HG02943 (cell line): ENCODE results near the gene CYP26C1.

Experiments
- ATAC-seq: cut with Tn5 transposase; IDR thresholded peaks from one replicate; pipeline ENCODE4 v1.9.1; 2021; ENCODE audit warnings: mild to moderate bottlenecking, low read depth, moderate library complexity; ENCODE audit not compliant: unreplicated experiment

CYP26C1 gene, protein sequence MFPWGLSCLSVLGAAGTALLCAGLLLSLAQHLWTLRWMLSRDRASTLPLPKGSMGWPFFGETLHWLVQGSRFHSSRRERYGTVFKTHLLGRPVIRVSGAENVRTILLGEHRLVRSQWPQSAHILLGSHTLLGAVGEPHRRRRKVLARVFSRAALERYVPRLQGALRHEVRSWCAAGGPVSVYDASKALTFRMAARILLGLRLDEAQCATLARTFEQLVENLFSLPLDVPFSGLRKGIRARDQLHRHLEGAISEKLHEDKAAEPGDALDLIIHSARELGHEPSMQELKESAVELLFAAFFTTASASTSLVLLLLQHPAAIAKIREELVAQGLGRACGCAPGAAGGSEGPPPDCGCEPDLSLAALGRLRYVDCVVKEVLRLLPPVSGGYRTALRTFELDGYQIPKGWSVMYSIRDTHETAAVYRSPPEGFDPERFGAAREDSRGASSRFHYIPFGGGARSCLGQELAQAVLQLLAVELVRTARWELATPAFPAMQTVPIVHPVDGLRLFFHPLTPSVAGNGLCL

DNA sequence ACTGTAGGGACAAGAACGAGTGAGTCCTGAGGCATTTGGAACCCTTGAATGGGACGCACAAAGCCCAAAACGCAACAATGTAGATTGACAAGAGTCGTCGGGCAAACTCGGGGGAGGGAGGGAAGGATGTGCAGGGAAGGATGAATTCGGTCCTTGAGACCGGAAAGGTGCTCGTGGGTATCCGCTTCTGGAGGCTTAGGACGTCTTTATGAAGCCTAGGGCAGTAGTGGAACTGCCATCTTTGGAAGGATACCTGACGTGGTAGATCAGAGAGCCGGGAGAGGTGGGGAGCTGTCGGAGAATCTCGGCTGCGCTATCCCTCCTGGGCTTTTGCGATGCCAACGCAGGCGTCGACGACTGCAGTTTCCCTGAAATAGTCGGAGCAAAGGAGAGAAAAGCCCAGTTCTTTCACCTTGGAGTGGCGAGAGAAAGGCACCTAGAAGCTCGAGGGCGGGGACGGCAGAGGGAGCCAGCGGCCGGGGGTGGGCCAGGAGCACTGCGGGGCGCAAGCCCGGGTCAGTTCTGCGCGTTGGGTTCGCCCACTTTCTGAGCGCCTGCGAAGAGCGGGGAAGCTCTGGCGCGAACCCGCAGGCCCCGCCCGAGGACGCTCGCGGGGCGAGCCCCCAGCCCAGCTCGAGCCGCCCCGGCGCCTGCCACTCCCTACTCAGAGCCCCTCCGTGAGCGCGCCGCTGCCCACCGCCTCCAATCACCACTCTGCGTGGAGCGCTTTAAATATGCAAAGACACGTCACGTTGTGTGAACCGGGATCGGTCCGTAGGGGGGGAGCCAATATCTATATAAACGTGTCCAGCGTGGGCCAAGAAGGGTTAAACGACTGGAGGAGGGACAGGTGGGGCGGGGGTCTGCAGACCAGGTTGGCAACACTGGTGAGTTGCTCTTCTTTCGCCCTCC lies at the start of gene CYP26C1:
Gene CYP26C1, plus strand, starts transcription at position 824 of the 912 bp plus-strand sequence. CDS start 466 bp downstream, outside the sequence.
- ATAC-seq = no peak

DNA sequence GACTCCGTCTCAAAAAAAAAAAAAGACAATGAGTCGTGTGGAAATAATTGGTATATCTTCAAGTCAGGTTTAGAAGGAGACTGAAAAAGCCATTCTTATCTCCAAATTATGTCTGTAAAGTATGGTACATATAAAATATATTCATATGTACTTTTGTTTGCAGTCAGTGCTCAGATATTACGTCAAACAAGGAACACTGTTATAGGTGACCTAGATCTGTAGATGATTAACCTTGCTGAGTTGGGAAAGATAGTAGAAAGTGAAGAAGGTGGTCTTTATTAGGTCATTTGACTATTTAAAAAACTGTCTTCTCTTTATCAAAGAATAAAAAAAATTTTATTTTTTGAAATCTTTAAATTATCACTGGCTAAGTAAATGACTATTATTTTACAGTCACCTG lies 44.9 kb upstream of the CYP26C1 start:
- ATAC-seq = no peak

DNA sequence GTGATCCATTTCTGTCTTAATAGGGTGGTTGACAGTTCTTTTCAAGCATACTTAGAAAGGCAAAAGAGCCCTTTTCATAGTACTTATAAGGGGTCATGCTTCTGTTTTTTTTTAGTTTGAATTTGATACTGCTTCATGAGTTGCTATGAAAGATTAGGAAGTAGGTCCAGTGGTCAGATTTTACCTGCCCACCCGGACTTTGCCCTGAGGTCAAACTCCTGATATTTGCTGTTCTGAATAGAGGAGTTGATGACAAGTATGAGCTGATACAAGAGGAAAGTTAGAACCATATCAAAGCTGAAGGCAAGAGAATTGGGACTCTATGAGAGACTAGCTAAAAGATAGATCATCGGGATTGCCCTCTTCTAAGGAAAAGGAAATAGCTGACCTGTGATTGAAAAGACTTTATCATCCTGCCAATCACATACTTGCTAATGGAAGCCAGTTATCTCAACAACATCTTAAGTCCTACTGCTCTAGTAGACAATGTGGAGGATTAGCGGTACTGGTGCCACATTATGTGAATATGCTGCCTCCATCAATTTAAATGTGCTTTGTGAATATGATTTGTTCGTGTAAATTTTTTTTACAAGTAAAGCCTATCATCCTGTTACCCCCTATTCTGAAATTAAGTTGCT lies 37.5 kb upstream of the CYP26C1 start:
- ATAC-seq = no peak

DNA sequence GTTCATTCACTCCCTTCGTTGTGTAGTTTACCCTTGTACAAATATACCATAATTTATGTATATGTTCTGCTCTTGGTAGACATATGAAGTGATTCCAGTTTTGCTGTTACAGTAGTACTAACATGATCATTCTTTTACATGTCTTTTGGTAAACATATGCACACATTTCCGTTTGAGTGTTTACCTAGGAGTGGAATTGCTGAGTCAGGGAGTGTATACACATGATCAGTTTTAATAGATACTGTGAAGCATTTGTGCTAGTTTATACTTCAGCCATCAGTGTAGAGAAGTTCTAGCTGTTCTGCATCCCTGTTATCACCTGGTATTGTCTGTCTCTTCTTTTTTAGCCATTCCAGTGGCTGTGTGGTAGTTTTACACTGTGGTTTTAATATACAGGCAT lies 34.5 kb upstream of the CYP26C1 start:
- ATAC-seq = no peak

DNA sequence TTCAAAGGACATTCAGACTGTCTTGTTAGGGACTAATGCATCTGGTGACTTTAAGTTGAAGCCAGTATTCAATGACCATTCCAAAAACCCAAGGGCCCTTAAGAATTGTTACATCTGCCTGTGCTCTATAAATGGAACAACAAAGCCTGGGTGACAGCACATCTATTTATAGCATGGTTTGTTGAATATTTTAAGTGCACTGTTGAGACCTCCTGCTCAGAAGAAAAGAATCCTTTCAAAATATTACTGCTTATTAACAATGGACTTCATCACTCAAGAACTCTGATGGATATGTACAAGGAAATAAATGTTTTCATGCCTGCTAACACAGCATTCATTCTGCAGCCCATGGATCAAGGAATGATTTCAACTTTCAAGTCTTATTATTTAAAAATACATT lies 33.1 kb upstream of the CYP26C1 start:
- ATAC-seq = no peak

DNA sequence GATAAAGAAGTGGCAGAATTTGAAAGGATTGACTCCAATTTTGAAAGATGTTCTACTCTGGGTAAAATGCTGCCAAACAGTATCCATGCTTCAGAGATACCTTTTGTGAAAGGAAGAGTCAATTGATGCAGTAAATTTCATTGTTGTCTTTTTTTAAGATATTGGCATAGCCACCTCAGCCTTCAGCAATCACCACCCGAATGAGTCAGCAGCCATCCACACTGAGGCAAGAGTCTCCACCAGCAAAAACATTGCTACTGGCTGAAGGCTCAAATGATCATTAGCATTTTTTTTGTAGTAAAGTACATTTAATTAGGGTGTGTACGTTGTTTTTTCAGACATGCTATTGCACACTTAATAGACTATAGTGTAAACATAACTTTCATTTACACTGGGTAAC lies 31.7 kb upstream of the CYP26C1 start:
- ATAC-seq = no peak

DNA sequence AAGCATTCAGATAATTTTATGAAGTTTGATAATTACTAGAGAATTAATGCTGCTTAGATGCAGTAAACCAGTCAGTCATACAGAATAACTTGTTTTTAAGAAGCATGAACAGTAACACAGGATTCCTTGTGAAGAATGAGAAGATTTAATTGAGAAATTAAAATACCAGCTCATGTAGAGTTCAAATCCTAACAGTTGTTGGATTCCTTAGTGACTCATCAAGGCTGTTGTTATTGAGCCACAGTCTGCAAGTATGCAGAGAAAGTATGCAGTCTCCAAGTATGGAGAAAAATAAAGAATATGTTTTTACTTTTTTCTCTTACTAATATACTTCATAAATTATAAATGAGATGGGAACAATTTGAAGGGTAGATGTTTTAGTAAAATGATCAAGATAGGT lies 30.2 kb upstream of the CYP26C1 start:
- ATAC-seq = no peak

DNA sequence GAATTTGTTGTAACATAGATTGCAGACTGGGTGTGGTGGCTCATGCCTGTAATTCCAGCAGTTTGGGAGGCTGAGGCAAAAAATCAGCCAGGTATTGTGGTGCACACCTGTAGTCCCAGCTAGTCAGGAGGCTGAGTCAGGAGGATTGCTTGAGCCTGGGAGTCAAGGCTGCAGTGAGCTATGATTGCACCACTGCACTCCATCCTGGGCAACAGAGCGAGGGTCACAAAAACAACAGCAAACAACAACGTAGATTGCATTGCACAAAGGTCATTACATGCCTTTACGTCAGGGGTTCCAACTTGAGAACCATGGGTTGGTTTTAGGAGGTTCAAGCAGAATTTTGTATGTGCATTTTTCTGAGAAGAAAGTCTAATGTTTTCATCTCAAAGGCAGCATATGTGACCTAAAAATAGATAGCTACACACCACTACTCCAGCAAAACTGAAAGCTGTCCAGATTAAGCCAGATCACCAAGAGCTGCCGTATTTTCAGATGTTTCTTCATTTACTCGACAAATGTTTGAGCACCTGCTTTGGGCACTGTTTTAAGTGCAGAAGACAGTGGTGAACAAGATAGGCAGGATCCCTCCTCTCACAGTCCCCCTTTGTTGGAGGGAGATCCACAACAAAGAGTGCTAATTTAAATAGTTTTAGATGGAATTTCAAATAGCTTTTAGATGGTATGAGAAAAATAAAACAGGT lies 28.3 kb upstream of the CYP26C1 start:
- ATAC-seq = no peak

DNA sequence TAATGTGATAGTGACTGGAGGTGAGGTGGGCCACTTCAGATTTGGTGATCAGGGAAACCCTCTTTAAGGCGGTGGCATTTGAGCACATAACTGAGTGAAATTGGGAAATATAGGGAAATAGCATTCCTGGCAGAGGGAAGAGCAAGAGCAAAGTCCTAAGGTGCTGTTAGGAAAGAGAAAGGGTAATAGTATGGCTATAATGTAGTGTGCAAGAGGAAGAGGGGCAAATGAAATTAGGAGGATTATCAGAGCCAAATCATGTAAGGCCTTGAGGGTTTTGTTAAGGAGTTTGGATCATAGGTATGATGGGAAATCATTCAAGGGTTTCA lies 27.8 kb upstream of the CYP26C1 start:
- no peak for ATAC-seq

DNA sequence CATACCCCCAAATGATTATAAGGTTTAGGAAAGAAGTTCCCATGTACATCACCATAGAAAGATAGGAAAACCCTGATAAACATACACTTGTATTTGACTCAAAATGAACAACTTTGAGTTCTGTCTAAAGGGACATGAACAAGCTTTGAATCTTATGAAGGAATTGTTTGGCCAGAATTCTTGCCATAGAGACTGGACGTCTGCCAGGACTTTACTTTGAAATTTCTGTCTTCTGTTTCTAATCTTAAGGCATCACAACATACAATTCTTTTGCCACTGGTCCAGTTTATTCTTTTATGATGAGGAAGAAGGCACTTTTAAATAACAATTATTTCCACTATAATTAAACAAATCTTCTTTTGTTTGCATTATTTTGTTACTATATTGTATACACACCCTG lies 26.2 kb upstream of the CYP26C1 start:
- no peak for ATAC-seq

DNA sequence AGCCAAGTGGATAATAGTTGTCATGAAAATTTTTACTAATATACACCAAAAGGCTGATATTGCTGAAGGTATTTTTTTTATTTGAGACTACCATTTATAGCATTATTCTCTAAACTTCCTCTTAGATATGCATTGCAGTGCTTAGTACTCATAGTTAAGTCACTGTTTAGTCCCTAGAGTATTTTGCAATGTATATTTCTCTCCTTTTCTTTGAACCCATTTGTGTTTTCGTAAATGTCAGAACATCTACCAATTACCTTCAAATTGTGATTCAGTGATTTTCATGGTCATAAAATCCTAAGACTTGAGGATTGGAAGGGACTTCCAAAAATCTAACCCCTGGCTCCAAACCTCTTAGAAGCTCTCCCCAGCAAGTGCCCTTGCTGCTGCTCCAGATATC lies 21.5 kb upstream of the CYP26C1 start:
- ATAC-seq = no peak

DNA sequence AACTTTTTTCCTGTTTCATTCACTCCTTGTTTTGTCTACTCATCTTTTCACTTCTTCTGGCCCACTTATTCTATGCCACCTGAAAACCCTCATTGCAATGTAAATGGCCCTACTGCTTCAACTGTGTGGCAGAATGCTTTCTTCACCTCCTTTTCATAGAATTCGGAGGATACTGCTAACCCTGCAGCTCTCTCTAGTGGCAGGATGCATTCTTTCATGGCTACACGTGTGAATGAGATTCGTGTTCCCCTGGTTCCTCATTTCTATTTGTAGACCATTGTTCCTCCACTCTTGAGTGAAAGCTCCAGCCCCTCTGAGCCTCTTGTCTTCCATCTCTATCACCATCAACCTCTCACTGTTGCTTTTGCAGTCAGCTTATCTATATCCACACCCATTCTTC lies 20.9 kb upstream of the CYP26C1 start:
- ATAC-seq = no peak

DNA sequence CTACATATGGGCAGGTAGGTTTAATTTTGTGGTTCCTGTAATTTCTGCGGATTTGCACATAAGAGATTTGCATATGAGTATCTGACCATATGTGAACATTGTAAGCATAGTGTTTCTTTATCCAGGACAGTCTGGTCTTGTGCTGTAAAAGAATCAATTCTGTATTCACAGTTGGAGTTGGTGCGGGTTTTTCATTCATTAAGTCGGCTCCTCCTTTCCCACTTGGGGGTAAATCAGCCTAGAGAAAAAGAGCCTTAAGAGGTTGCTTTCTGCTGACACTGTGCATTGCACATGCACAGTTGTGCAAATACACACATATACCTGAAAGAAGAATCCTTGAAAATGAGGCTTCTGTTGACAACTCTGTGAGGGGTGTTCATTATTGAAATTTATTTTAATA lies 6.1 kb upstream of the CYP26C1 start:
- no peak for ATAC-seq

DNA sequence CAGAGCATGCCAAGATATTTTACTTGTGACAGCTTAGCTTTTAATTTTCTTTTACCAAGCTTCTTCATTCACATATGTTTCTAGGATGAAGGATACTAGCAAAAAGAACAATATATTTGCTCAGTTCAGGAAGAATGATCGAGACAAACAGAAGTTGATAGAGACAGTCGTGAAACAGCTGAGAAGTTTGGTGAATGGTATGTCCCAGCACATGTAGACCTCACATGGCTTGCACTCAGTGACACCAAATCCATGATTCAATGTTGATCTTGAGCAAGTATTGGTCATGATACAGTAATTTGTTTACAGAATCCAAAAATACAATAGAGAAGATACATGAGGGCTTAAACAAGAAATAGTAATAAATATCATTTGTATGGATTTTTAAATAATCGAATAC lies 2.5 kb upstream of the CYP26C1 start:
- ATAC-seq = no peak

DNA sequence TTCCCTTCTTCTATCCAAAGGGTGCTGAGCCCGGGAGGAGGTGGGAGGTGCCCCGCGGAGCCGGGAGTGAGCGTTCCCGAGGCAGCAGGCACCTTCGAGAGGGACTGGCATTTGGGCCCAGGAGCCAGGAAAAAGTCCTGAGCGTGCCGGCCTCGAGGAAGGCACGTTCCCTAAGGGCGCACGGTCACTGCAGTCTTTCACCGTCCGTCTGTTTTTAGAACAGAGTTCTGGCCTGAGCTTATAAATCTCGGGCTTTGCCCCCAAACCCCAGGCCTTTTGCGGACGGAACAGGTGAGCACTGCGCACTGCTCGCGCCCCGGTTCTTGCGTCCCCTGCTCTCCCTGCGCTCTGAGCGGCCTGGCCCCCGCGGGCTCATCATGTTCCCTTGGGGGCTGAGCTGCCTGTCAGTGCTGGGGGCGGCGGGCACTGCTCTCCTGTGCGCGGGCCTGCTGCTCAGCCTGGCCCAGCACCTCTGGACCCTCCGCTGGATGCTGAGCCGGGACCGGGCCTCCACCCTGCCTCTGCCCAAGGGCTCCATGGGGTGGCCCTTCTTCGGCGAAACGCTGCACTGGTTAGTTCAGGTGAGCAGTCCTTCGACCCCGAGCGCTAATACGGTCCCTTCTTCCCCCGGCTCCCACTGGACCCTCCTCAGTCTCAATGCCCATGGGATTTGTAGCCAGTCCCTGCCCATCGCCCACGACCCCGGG lies 442 bp downstream of the CYP26C1 start:
- no peak for ATAC-seq

DNA sequence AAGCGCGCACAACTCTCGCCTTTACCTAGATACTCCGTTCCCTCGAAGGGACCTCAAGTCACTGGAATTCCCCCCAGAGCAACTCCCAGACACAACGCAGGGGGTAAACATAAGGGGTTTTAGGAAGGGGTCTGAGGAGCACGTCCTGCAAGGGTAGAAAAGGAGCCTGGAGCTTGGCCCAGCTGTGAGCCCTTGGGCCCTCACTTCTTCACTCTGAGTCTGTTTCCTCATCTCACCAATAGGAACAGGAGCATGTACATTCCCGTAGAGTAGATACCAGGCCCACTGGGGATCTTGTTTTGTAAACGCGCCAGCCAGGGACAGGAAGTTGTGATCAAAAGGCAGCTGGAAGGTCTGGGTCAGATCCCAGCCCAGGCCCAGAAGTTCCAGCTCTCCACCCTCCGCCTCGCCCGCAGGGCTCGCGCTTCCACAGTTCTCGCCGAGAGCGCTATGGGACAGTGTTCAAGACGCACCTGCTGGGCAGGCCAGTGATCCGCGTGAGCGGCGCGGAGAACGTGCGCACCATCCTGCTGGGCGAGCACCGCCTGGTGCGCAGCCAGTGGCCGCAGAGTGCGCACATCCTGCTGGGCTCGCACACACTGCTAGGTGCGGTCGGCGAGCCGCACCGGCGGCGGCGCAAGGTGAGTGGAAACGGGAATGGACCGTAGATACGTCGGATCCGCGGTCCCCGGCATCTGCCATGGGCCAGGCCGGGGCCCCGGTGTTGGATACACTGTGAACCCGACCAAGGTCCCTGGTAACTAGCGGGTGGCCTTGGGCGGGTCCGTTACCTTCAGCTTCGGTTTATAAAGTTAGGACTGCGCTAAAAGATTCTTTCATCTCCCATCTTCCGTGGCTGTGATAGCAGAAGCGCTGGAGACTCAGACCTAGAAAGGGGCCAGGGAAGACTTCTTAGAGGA lies 1.3 kb downstream of the CYP26C1 start:
- ATAC-seq = no peak

DNA sequence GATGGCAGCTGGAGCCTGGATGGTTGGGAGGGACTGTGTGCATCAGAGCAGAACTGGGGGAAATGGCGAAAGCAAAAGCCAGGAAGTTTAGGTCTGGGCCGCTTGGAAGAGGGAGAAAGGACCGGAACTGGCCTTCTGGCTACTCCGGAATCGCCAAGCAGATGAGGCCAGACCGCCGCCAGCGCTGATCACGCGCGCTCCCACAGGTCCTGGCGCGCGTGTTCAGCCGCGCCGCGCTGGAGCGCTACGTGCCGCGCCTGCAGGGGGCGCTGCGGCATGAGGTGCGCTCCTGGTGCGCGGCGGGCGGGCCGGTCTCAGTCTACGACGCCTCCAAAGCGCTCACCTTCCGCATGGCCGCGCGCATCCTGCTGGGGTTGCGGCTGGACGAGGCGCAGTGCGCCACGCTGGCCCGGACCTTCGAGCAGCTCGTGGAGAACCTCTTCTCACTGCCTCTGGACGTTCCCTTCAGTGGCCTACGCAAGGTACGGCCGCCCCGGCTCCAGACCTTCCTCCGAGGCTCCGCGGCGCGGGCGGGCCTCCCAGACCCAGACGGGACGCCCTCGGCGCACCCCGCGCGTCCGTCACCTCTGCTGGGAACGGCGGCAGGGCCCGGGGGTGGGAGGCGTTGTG lies 2.0 kb downstream of the CYP26C1 start:
- ATAC-seq = no peak
